C4-2B (cell line): ENCODE data around the gene SPSB4.

Source experiments
- H3K27ac ChIP-seq: fragments of 450-650 bp; 2 replicates; pipeline ENCODE4 v1.5.1; 2017
- ZFX ChIP-seq: fragments of 450-650 bp; IDR thresholded peaks from 2 replicates; pipeline ENCODE4 v1.6.1; 2017
- TF ChIP-seq, protein P1 (sequence below): fragments of 450-650 bp; conservative IDR thresholded peaks from 2 replicates; pipeline ENCODE4 v1.5.1; 2017; ENCODE audit warnings: mild to moderate bottlenecking

The SPSB4 gene

DNA sequence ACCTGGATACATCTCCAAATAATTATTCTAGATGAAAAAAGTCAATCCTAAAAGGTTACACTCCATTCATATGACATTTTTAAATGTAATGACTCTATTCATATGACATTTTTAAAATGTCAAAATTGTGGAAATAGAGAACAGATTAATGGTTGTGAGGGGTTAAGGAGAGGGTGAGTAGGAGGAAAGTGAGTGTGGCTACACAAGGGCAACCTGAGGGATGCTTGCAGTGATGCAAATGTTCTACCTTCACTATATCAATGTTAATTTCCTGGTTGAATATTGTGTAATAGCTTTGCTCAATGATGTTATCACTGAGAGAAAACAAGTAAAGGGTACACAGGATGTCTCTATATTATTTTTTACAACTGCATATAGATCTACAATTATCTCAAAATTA is 125.6 kb downstream of the SPSB4 start:
- TF ChIP-seq, protein P1, sequence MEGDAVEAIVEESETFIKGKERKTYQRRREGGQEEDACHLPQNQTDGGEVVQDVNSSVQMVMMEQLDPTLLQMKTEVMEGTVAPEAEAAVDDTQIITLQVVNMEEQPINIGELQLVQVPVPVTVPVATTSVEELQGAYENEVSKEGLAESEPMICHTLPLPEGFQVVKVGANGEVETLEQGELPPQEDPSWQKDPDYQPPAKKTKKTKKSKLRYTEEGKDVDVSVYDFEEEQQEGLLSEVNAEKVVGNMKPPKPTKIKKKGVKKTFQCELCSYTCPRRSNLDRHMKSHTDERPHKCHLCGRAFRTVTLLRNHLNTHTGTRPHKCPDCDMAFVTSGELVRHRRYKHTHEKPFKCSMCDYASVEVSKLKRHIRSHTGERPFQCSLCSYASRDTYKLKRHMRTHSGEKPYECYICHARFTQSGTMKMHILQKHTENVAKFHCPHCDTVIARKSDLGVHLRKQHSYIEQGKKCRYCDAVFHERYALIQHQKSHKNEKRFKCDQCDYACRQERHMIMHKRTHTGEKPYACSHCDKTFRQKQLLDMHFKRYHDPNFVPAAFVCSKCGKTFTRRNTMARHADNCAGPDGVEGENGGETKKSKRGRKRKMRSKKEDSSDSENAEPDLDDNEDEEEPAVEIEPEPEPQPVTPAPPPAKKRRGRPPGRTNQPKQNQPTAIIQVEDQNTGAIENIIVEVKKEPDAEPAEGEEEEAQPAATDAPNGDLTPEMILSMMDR = no peak
- TF ChIP-seq ZFX = no peak

DNA sequence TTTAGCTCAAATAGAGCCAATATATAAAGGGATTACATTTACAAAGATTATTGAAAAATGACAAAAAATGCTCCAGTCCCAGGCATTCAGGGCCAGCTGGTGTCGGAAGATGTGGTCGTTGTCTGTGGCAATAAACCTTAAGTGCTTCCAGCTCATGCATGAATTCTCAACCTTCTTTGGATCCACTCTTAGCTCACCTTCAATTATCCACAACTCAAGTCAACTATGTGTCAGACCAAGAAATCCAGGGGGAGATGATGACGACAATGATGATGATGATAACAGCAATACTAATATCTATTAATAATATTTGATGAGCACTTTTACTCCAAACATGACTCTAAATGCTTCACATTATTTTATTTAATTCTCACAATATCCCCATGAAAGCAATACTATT is 126.9 kb downstream of the SPSB4 start:
- no peak overlapping the region for H3K27ac ChIP-seq
- no peak for TF ChIP-seq ZFX
- TF ChIP-seq, protein P1 = no peak

More for the DNA sequence above, 125.6 kb downstream of the SPSB4 start:
- H3K27ac ChIP-seq = no peak overlapping the region

- no peak overlapping the region for H3K27ac ChIP-seq
- TF ChIP-seq, protein P1 = no peak
- TF ChIP-seq ZFX = no peak
Measured at GRCh38 chr3:141178551-141178950, 127.4 kb downstream of the SPSB4 start.

- no peak for TF ChIP-seq ZFX
- H3K27ac ChIP-seq = no peak overlapping the region
Measured at GRCh38 chr3:141179983-141180382, 128.8 kb downstream of the SPSB4 start.

DNA sequence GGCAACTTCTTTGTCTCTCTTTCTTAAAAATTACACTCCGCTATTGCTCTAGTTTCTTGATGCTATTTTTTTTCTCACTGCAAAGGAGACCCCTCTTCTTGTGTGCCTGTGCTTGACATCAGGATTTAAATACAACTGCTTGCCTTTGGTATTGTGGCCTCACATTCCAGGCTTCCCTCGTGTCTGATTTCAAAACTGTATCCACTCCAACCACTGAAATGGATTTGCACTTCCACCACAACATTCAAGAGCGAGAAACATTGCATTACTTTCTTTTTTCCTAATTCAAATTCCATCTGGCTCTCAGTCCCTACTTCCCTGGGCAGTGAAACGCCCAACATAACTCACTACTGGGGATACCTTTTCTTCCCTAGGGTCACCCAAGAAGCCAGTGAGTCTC is 130.0 kb downstream of the SPSB4 start:
- TF ChIP-seq, protein P1 = no peak
- no peak for TF ChIP-seq ZFX
- H3K27ac ChIP-seq = no peak overlapping the region

DNA sequence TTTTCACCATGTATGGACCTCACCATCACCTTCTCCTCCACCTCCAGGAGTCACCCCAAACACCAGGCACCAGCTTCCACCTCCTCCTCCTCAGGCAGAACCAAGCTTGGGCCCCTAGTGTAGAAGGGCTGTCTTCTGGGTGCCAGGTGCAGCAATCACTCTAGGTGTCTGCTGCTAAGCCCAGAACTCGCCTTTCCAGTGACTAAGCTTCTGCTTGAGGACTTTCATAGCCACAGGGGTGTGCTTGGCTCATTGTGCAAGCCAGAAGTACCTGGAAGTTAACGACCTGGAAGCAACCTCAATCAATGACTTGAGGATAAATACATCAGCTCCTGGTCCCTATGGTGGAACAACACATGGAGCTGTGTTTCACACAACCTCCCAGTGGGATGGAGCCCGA is 130.7 kb downstream of the SPSB4 start:
- no peak overlapping the region for H3K27ac ChIP-seq
- TF ChIP-seq ZFX = no peak
- TF ChIP-seq, protein P1 = no peak

- H3K27ac ChIP-seq = no peak overlapping the region
Measured at GRCh38 chr3:141183606-141184005, 132.5 kb downstream of the SPSB4 start.

DNA sequence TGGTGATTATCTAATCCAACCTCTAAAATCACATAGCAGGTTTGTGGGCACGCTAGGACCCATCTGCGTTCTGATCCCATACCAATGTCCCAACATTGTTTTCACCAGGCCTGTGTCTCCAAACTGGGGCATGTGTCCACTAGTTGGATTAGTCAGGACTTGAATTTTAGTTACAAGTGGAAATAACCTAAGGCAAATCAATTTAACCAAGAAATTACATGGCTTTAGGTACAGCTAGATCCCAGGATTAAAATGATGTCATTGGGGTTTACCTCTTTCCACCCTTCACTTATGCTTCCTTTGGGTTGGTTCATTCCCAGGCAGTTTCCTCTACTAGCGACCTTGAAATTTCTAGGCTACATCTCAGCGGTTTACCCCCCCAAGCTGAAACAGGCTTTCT is 133.3 kb downstream of the SPSB4 start:
- TF ChIP-seq, protein P1 = no peak
- no peak for TF ChIP-seq ZFX
- H3K27ac ChIP-seq = no peak overlapping the region

More at GRCh38 chr3:141183606-141184005, 132.5 kb downstream of the SPSB4 start:
- TF ChIP-seq, protein P1 = no peak
- no peak for TF ChIP-seq ZFX
